ENCODE results near the gene FLRT2.

FLRT2 gene

DNA sequence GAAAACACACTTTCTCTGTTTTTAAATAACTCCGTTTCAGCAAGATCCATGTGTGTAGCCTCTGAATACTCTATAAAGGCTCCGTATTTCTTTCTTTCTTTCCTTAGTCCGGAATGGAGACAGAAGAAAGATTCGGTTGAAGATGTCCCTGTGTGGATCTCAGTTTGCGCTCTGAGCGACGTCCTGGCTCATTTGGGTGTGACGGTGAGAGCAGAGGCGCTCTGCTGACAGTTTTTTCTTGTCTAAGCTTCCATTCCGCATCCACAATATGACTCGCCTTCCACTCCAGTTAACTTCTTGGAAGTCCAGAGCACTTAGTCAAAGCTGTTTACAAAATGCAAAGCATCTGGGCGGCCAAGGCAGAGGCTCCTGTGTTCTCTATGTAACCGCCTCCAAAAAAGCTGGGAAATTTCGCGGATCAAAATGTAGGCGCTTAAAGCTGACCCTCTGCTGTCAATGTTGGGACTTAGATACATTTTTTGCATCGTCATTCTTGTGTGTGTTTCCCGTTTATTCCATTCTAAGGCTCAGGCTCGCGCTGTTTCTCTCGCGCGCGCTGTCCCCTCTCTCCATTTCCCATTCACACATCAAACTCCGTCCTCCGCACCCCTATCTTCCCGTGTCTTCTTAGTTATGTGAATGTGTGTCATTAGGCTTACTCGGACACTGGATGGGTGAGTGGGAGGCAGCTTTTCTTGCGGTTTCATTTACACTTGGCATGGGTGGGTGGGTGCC lies 880 bp upstream of the FLRT2 start:
- Histone ChIP-seq H3K4me1 (ENCODE audit: control insufficient read depth in 5 of 5, insufficient read depth in 5 of 5, low read length in 5 of 5) (peaks cover 9 to 58% (median 52%) of the 10 kb centered on the region in 5 donors), H3K27ac (ENCODE audit: low read depth, low read length) (peak overlapping the region; percentile 62), H3K27me3 (ENCODE audit: control insufficient read depth in 5 of 5, insufficient read depth in 4 of 5, low read length in 5 of 5) (peaks cover 0 to 18% (median 5%) of the 10 kb centered on the region in 5 donors), H3K36me3 (ENCODE audit: control insufficient read depth in 5 of 5, insufficient read depth in 5 of 5, low read length in 5 of 5) (no peaks in the 10 kb centered on the region), H3K4me3 (ENCODE audit: low read depth in 1 of 5, low read length in 5 of 5) (peak overlapping the region; percentile 70 to 93 (median 83)), H3K9ac (ENCODE audit: low read length in 5 of 5) (peak overlapping the region; percentile 2 to 79 (median 38)), H3K9me3 (ENCODE audit: control insufficient read depth in 5 of 5, low read length in 5 of 5) (no peaks in the 10 kb centered on the region)

DNA sequence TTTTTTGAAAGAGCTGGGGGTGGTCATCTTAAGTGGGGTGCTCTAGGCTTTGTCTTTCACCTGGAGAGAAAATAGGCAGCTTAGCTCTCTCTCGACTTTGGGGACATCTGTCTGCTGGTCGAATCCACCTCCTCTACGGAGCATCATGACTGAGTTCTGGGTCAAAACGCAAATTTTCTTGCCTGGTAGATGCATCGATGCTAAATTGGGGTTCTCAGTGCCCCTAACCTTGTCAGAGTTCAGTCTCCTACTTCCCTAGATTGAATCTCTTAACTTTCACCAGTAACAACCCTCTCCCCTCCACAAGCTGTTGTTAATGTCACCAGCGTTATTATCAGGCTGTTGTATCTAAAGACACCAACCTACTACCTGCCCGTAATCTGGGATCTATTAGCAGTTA lies 682 bp downstream of the FLRT2 start:
- H3K4me3 ChIP-seq (ENCODE audit: low read depth in 1 of 5, low read length in 5 of 5), result peak overlapping the region; percentile 70 to 86 (median 83)
- H3K9me3 ChIP-seq (ENCODE audit: control insufficient read depth in 5 of 5, low read length in 5 of 5), result no peaks in the 10 kb centered on the region
- H3K27ac ChIP-seq (ENCODE audit: low read depth, low read length), result peak overlapping the region; percentile 62
- peaks cover 0 to 19% (median 5%) of the 10 kb centered on the region in 5 donors for H3K27me3 ChIP-seq (ENCODE audit: control insufficient read depth in 5 of 5, insufficient read depth in 4 of 5, low read length in 5 of 5)
- H3K36me3 ChIP-seq (ENCODE audit: control insufficient read depth in 5 of 5, insufficient read depth in 5 of 5, low read length in 5 of 5), result no peaks in the 10 kb centered on the region
- H3K9ac ChIP-seq (ENCODE audit: low read length in 5 of 5), result peak overlapping the region in 1 of 5 donors; percentile 64
- peaks cover 10 to 74% (median 65%) of the 10 kb centered on the region in 5 donors for H3K4me1 ChIP-seq (ENCODE audit: control insufficient read depth in 5 of 5, insufficient read depth in 5 of 5, low read length in 5 of 5)

DNA sequence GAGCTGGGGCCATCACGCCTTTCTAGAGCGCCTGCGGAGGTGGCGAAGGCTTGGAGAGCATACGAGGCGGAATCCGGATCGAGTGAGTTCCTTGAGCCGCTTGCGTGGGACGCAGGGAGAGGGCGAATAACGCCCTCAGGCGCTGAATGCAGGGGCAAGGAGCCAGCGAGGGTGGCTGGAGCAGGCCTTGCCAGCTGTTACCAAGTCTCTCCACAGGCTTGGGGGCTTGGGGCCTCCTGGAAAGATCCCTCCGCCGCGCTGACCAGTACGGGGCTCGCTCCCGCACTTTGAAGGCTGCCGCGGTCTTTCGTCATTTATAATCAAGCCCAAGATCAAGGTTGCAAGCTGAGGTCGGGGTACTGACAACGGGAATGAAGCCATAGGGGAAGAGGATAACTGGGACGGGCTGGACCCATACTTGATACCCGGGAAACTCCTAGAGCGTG lies 1.2 kb downstream of the FLRT2 start:
- H3K4me3 ChIP-seq (ENCODE audit: low read depth in 1 of 5, low read length in 5 of 5), result peak overlapping the region; percentile 70 to 86 (median 83)
- peaks cover 0 to 19% (median 5%) of the 10 kb centered on the region in 5 donors for H3K27me3 ChIP-seq (ENCODE audit: control insufficient read depth in 5 of 5, insufficient read depth in 4 of 5, low read length in 5 of 5)
- H3K9me3 ChIP-seq (ENCODE audit: control insufficient read depth in 5 of 5, low read length in 5 of 5), result no peaks in the 10 kb centered on the region
- peaks cover 10 to 75% (median 69%) of the 10 kb centered on the region in 5 donors for H3K4me1 ChIP-seq (ENCODE audit: control insufficient read depth in 5 of 5, insufficient read depth in 5 of 5, low read length in 5 of 5)
- no peaks in the 10 kb centered on the region for H3K36me3 ChIP-seq (ENCODE audit: control insufficient read depth in 5 of 5, insufficient read depth in 5 of 5, low read length in 5 of 5)
- H3K27ac ChIP-seq (ENCODE audit: low read depth, low read length), result peak overlapping the region; percentile 62
- H3K9ac ChIP-seq (ENCODE audit: low read length in 5 of 5), result peak overlapping the region in 2 of 5 donors; percentile 45 to 64

DNA sequence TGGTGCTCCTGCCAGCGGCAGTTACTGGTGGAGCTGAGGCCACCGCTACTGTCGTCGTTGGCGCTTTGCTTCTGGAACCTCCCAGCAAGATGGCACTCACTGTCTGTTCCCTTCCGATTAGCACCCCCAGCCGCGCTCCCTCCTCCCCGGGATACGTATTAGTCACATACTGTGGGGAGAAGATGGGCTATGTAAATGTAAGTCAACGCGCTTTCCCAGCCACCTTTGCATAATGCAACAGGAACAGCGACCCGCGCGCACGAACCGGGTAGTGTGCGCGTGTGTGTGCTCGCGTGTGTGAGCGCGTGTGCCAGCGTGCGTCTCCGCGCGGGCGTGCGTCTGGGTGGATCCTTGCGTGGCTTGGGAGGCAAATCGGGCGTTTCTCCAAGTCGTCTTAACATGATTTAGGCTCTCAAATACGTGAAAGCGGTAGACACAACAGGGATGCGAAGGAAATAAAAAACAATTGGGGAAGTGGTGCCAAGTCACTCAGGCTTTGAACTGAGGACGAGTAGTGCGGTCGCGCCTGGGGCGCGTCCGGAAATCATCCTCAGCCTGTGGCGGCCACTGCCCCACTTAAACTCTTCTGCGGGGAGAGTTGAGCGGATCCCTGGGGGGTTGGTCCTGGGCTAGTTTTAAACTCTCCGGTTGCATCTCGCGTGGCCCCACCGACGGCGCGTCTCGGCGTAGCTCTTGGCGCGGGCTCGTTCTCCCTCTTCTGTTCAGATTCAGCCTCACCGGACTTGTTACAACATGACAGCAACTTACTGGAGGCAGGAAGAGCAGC lies 1.8 kb downstream of the FLRT2 start:
- Histone ChIP-seq H3K9ac (ENCODE audit: low read length in 5 of 5) (peak overlapping the region in 1 of 5 donors; percentile 64), H3K4me3 (ENCODE audit: low read depth in 1 of 5, low read length in 5 of 5) (peak overlapping the region; percentile 70 to 86 (median 83)), H3K36me3 (ENCODE audit: control insufficient read depth in 5 of 5, insufficient read depth in 5 of 5, low read length in 5 of 5) (no peaks in the 10 kb centered on the region), H3K4me1 (ENCODE audit: control insufficient read depth in 5 of 5, insufficient read depth in 5 of 5, low read length in 5 of 5) (peaks cover 10 to 75% (median 73%) of the 10 kb centered on the region in 5 donors), H3K27ac (ENCODE audit: low read depth, low read length) (peak overlapping the region; percentile 62), H3K27me3 (ENCODE audit: control insufficient read depth in 5 of 5, insufficient read depth in 4 of 5, low read length in 5 of 5) (peaks cover 0 to 19% (median 5%) of the 10 kb centered on the region in 5 donors), H3K9me3 (ENCODE audit: control insufficient read depth in 5 of 5, low read length in 5 of 5) (no peaks in the 10 kb centered on the region)

DNA sequence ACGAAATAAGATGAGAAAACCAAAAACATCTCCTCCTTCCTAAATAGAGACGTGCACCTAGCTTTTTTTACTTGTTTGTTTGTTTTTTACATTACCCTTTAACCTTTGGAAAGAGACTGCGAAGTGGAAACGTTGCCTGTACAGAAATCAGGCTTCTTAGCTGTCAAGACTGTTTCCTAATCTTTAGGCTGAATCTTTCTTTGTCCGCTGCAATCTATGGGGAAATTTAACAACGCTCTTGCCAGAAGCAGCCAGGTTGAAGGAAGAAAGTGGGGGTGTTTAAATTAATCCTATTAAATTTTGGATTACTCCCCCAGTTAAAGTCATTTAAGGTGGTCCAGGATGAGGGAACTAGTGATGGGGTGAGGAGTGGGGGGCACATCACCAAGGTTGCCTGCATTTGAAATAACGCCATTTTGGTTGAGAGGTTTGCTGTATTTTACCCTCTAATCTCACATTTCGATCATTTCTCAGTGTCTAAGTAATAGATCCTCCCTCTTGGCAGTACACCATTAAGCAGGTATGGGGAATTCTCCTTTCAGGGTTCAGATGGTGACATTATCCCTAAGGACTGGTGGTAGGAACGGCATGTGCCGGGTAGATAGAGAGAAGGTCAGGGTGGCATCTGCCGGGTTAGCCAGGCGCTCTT lies 2.6 kb downstream of the FLRT2 start:
- Histone ChIP-seq H3K9ac (ENCODE audit: low read length in 5 of 5) (no peak overlapping the region), H3K4me3 (ENCODE audit: low read depth in 1 of 5, low read length in 5 of 5) (peak overlapping the region; percentile 65 to 86 (median 76)), H3K9me3 (ENCODE audit: control insufficient read depth in 5 of 5, low read length in 5 of 5) (no peaks in the 10 kb centered on the region), H3K27me3 (ENCODE audit: control insufficient read depth in 5 of 5, insufficient read depth in 4 of 5, low read length in 5 of 5) (peaks cover 0 to 19% (median 5%) of the 10 kb centered on the region in 5 donors), H3K27ac (ENCODE audit: low read depth, low read length) (peak overlapping the region; percentile 62), H3K4me1 (ENCODE audit: control insufficient read depth in 5 of 5, insufficient read depth in 5 of 5, low read length in 5 of 5) (peaks cover 10 to 78% (median 74%) of the 10 kb centered on the region in 5 donors), H3K36me3 (ENCODE audit: control insufficient read depth in 5 of 5, insufficient read depth in 5 of 5, low read length in 5 of 5) (no peaks in the 10 kb centered on the region)

DNA sequence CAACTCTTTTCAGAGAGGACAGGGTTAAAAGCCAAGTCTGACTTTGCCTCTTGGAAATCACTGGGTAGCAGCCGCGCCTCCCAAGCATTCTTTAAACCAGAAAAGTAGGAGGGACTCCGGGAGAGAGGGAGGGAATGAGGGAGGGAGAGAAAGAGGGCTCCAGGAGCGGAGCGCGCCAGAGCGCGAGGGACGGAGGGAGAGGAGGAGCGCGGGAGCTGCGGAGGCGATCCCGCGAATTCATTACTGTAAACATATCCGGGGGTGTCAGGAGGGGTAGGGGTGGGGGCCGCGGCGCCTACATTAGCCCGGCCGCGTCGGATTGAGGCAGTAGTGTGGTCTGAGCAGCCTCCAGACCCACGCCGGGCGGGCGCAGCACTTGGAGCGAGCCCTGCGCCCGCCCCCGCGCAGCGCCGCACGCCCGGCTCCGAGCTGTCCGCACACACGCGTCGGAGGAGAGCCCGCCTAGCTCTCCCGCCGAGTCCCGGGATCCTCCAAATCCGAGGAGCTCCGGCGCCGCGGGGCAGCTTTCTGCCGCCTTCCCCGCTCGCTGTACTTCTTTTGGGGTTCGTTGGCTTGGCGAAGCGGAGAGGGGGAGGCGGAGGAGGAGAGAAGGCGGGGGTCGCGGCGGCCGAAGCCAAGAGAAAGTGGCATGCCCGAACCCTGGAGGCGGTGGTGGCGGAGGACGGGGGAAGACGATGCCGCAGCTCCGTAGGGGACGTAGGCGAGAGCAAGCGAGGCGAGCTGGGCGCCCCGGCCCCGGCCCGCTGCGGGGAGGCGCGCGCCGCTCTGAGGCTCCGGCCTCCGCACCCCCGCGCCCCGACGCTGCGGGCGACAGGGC lies 3.3 kb downstream of the FLRT2 start:
- peak overlapping the region; percentile 70 to 86 (median 76) for H3K4me3 ChIP-seq (ENCODE audit: low read depth in 1 of 5, low read length in 5 of 5)
- H3K27me3 ChIP-seq (ENCODE audit: control insufficient read depth in 5 of 5, insufficient read depth in 4 of 5, low read length in 5 of 5), result peaks cover 0 to 19% (median 5%) of the 10 kb centered on the region in 5 donors
- peak overlapping the region in 3 of 5 donors; percentile 34 to 62 (median 49) for H3K9ac ChIP-seq (ENCODE audit: low read length in 5 of 5)
- peaks cover 10 to 76% (median 73%) of the 10 kb centered on the region in 5 donors for H3K4me1 ChIP-seq (ENCODE audit: control insufficient read depth in 5 of 5, insufficient read depth in 5 of 5, low read length in 5 of 5)
- H3K9me3 ChIP-seq (ENCODE audit: control insufficient read depth in 5 of 5, low read length in 5 of 5), result no peaks in the 10 kb centered on the region
- peak overlapping the region; percentile 62 for H3K27ac ChIP-seq (ENCODE audit: low read depth, low read length)
- no peaks in the 10 kb centered on the region for H3K36me3 ChIP-seq (ENCODE audit: control insufficient read depth in 5 of 5, insufficient read depth in 5 of 5, low read length in 5 of 5)

DNA sequence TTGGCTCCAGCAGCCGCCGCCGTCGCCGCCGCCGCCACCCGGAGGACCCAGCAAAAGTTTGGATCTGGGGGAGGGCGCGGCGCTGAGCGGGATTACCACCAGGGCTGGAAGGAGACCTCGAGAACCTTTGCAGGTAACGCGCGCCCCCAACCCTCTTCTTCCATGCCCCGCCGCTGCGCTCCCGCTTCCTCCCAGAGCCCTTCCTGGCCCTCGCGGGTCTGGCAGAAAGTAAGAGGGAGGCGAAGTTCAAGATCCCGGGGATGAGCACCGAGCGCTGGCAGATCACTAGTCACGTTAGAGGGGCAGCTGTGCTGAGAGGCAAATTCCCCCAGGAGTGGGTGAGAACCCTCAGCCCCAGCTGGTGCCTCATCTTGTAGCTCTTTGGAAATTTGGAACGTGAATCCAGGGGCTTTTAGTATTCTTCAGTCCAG lies 3.9 kb downstream of the FLRT2 start:
- Histone ChIP-seq H3K36me3 (ENCODE audit: control insufficient read depth in 5 of 5, insufficient read depth in 5 of 5, low read length in 5 of 5) (no peaks in the 10 kb centered on the region), H3K9me3 (ENCODE audit: control insufficient read depth in 5 of 5, low read length in 5 of 5) (no peaks in the 10 kb centered on the region), H3K27ac (ENCODE audit: low read depth, low read length) (peak overlapping the region; percentile 46), H3K9ac (ENCODE audit: low read length in 5 of 5) (peak overlapping the region in 3 of 5 donors; percentile 14 to 59 (median 49)), H3K27me3 (ENCODE audit: control insufficient read depth in 5 of 5, insufficient read depth in 4 of 5, low read length in 5 of 5) (peaks cover 0 to 19% (median 5%) of the 10 kb centered on the region in 5 donors), H3K4me3 (ENCODE audit: low read depth in 1 of 5, low read length in 5 of 5) (peak overlapping the region; percentile 70 to 86 (median 76)), H3K4me1 (ENCODE audit: control insufficient read depth in 5 of 5, insufficient read depth in 5 of 5, low read length in 5 of 5) (peaks cover 10 to 70% (median 67%) of the 10 kb centered on the region in 5 donors)

DNA sequence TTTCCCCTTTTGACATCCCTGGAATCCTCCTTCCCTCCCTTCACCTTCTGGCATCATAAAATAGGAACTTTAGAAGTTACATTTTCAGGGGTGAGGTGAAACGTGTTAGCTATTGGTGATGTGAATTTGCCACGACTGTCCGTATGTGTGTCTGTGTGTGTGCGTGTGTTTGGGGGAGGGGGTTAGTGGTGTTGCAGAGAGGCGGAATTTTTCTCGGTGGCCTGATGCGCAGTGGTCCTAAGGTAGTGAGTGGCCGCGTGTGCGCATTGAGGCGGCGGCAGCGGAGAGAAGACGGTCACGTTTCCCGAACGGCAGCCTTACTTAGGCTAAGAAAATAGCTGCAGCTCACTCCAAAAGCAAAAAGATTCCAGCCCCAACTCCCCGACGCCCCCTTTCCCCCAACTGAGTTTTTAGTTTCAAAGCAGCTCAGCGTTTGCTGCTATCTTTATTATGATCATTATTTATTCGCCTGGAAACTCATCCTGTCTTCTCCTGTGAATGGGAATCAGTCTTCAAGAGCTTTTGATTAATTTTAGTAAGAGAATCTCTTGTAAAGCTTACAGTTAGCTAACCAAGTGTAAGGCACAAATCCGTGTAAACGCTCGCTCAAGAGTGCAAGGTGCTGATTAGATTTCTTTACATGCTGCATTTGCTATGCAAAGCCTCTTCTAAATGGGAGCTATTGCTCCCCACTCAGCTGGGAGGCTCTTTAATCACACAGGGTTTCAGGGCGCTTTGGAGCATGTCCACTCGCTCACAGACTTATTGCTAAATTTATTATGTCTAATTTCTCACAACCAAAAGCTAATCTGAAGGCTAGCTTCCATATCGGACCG lies 4.7 kb downstream of the FLRT2 start:
- Histone ChIP-seq H3K27me3 (ENCODE audit: control insufficient read depth in 5 of 5, insufficient read depth in 4 of 5, low read length in 5 of 5) (peaks cover 0 to 19% (median 5%) of the 10 kb centered on the region in 5 donors), H3K27ac (ENCODE audit: low read depth, low read length) (peak overlapping the region; percentile 35), H3K4me3 (ENCODE audit: low read depth in 1 of 5, low read length in 5 of 5) (peak overlapping the region; percentile 70 to 86 (median 76)), H3K9me3 (ENCODE audit: control insufficient read depth in 5 of 5, low read length in 5 of 5) (no peaks in the 10 kb centered on the region), H3K9ac (ENCODE audit: low read length in 5 of 5) (peak overlapping the region in 1 of 5 donors; percentile 49), H3K36me3 (ENCODE audit: control insufficient read depth in 5 of 5, insufficient read depth in 5 of 5, low read length in 5 of 5) (no peaks in the 10 kb centered on the region), H3K4me1 (ENCODE audit: control insufficient read depth in 5 of 5, insufficient read depth in 5 of 5, low read length in 5 of 5) (peaks cover 10 to 64% (median 60%) of the 10 kb centered on the region in 5 donors)
